SK-N-SH treated with all-trans-retinoic acid at 6 μM for 48 hours (cell line): Measurements from ENCODE around the gene CBFA2T2.

Source experiments
- ATAC-seq: fragments of 200-7000 bp; cut with Tn5 transposase; 3 replicates; pipeline ENCODE4 v1.9.1; 2020; ENCODE audit warnings: mild to moderate bottlenecking, moderate library complexity
- BACH2 ChIP-seq: fragments of 250-450 bp; sonication (Bioruptor Pico); IDR thresholded peaks from 2 replicates; pipeline ENCODE4 v1.9.0; 2021; ENCODE audit warnings: mild to moderate bottlenecking, borderline replicate concordance
- CREB5 ChIP-seq: fragments of 250-450 bp; sonication (Bioruptor Pico); IDR thresholded peaks from 2 replicates; pipeline ENCODE4 v1.5.1; 2020; ENCODE audit warnings: low read depth, mild to moderate bottlenecking, moderate library complexity
- CSDC2 ChIP-seq: fragments of 250-450 bp; sonication (Bioruptor Pico); IDR thresholded peaks from 2 replicates; pipeline ENCODE4 v1.5.0; 2020; ENCODE audit warnings: mild to moderate bottlenecking, moderate library complexity
- CSRNP3 ChIP-seq: fragments of 250-450 bp; sonication (Bioruptor Pico); IDR thresholded peaks from 2 replicates; pipeline ENCODE4 v1.5.1; 2021; ENCODE audit warnings: mild to moderate bottlenecking, moderate library complexity
- ESRRG ChIP-seq: fragments of 250-450 bp; sonication (Bioruptor Pico); IDR thresholded peaks from 2 replicates; pipeline ENCODE4 v1.6.1; 2021; ENCODE audit warnings: mild to moderate bottlenecking
- GLIS3 ChIP-seq: fragments of 250-450 bp; sonication (Bioruptor Pico); IDR thresholded peaks from 2 replicates; pipeline ENCODE4 v1.5.0; 2020; ENCODE audit warnings: mild to moderate bottlenecking, moderate library complexity
- ISL1 ChIP-seq: fragments of 250-450 bp; sonication (Bioruptor Pico); IDR thresholded peaks from 2 replicates; pipeline ENCODE4 v2.1.2; 2022; ENCODE audit warnings: mild to moderate bottlenecking, moderate library complexity
- OSR1 ChIP-seq: fragments of 250-450 bp; sonication (Bioruptor Pico); IDR thresholded peaks from 2 replicates; pipeline ENCODE4 v1.8.0; 2022; ENCODE audit warnings: moderate library complexity, mild to moderate bottlenecking, inconsistent platforms
- PATZ1 ChIP-seq: fragments of 250-450 bp; sonication (Bioruptor Pico); IDR thresholded peaks from 2 replicates; pipeline ENCODE4 v1.8.0; 2020; ENCODE audit warnings: mild to moderate bottlenecking, moderate library complexity, borderline replicate concordance
- POU6F1 ChIP-seq: fragments of 250-450 bp; sonication (Bioruptor Pico); IDR thresholded peaks from 2 replicates; pipeline ENCODE4 v1.8.0; 2021; ENCODE audit warnings: low read depth, mild to moderate bottlenecking, moderate library complexity, borderline replicate concordance
- PPARA ChIP-seq: fragments of 250-450 bp; sonication (Bioruptor Pico); IDR thresholded peaks from 2 replicates; pipeline ENCODE4 v1.5.0; 2020; ENCODE audit warnings: mild to moderate bottlenecking, borderline replicate concordance
- RARB ChIP-seq: fragments of 250-450 bp; sonication (Bioruptor Pico); IDR thresholded peaks from 2 replicates; pipeline ENCODE4 v1.8.0; 2021; ENCODE audit warnings: mild to moderate bottlenecking, moderate library complexity
- TCF4 ChIP-seq: fragments of 250-450 bp; sonication (Bioruptor Pico); IDR thresholded peaks from 2 replicates; pipeline ENCODE4 v1.8.0; 2021; ENCODE audit warnings: mild to moderate bottlenecking, moderate library complexity, borderline replicate concordance
- TSHZ2 ChIP-seq: fragments of 250-450 bp; sonication (Bioruptor Pico); IDR thresholded peaks from 2 replicates; pipeline ENCODE4 v1.5.0; 2020; ENCODE audit warnings: mild to moderate bottlenecking, moderate library complexity
- ZC3H10 ChIP-seq: fragments of 250-450 bp; sonication (Bioruptor Pico); IDR thresholded peaks from 2 replicates; pipeline ENCODE4 v1.5.1; 2021; ENCODE audit warnings: mild to moderate bottlenecking, moderate library complexity
- ZFP3 ChIP-seq: fragments of 250-450 bp; sonication (Bioruptor Pico); IDR thresholded peaks from 2 replicates; pipeline ENCODE4 v1.5.0; 2020; ENCODE audit warnings: mild to moderate bottlenecking, moderate library complexity
- ZNF565 ChIP-seq: fragments of 450-650 bp; formaldehyde crosslinking; conservative IDR thresholded peaks from 2 replicates; pipeline ENCODE4 v1.5.0; 2020; ENCODE audit warnings: low read depth, mild to moderate bottlenecking, moderate library complexity
- ZNF70 ChIP-seq: fragments of 450-650 bp; formaldehyde crosslinking; IDR thresholded peaks from 2 replicates; pipeline ENCODE4 v1.5.0; 2020; ENCODE audit warnings: mild to moderate bottlenecking, moderate library complexity
- ZNF8 ChIP-seq: fragments of 450-650 bp; formaldehyde crosslinking; IDR thresholded peaks from 2 replicates; pipeline ENCODE4 v1.5.0; 2020; ENCODE audit warnings: mild to moderate bottlenecking, moderate library complexity

The CBFA2T2 gene

GRCh38 chr20:33606118-33606771 lies 116.3 kb downstream of the CBFA2T2 start:
- TF ChIP-seq POU6F1 (CRISPR knock-in tag) (no peak), CREB5 (CRISPR knock-in tag) (no peak), OSR1 (CRISPR knock-in tag) (no peak), CSRNP3 (CRISPR knock-in tag) (no peak), ESRRG (CRISPR knock-in tag) (no peak)
- no peak for ATAC-seq

GRCh38 chr20:33609504-33609903 lies 119.6 kb downstream of the CBFA2T2 start:
- no peak for ATAC-seq

GRCh38 chr20:33611106-33611505 lies 121.2 kb downstream of the CBFA2T2 start:
- TF ChIP-seq ZNF8 (CRISPR knock-in tag) (no peak), ZNF565 (CRISPR knock-in tag) (no peak), TCF4 (CRISPR knock-in tag) (no peak), ZNF70 (CRISPR knock-in tag) (no peak), CREB5 (CRISPR knock-in tag) (no peak), CSRNP3 (CRISPR knock-in tag) (no peak), POU6F1 (CRISPR knock-in tag) (no peak), ESRRG (CRISPR knock-in tag) (no peak), PATZ1 (no peak), PPARA (CRISPR knock-in tag) (no peak), ZC3H10 (CRISPR knock-in tag) (no peak), ZFP3 (CRISPR knock-in tag) (no peak), BACH2 (CRISPR knock-in tag) (no peak), ISL1 (CRISPR knock-in tag) (no peak), CSDC2 (CRISPR knock-in tag) (no peak), OSR1 (CRISPR knock-in tag) (no peak), RARB (CRISPR knock-in tag) (no peak)
- TF ChIP-seq, all 23 proteins: peak for 0
- no peak for ATAC-seq

More at GRCh38 chr20:33609504-33609903, 119.6 kb downstream of the CBFA2T2 start:
- TF ChIP-seq RARB (CRISPR knock-in tag) (no peak), TSHZ2 (CRISPR knock-in tag) (no peak), ZFP3 (CRISPR knock-in tag) (no peak), TCF4 (CRISPR knock-in tag) (no peak), GLIS3 (CRISPR knock-in tag) (no peak), ZNF8 (CRISPR knock-in tag) (no peak), ISL1 (CRISPR knock-in tag) (no peak)
